Inflammatory macrophage (primary cell): ENCODE data around the gene VIM.

Experiments used
- DNase-seq, 2 donors: peaks; one replicate each; pipeline ENCODE4 v3.0.0-alpha.2; 2020 to 2022

Gene VIM

DNA sequence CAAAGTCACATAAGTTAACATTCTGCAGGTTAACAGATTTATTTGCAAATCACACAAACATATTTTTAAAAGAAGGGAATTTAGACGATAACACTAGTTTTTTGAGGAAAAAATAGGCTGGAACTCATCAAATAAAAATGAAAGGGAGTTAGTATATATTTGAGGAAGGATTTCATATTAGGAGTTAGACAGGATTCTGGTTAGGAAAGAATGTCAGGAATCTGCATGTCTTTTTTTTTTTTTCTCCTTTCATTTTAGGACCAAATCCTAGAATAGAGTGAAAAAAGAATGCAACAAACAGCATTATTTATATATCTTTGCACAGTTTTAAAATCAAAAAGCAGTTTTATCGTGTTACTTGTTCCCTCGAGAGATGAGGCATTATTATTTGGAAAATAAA lies 17.7 kb upstream of the VIM start:
- DNase-seq: no peak

DNA sequence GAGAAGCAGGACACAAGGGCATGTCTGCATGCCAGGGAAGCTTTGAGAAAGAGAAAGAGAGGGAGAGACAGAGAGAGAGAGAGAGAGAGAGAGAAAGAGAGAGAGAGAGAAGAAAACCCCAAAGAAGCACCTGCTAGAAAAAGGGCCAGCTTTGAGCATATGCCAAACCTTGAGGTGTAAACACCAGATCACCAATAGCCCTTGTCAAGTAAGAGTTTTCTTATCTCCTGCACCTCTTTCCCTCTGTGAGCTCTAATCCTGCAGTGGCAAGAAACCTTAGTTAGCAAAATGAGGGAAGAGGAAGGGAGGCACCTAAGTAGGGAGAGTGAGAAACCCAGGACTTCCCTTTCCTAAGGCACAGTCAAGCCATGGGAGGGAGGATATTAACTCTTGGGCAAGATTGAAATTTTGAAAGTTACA lies 15.2 kb upstream of the VIM start:
- peak; percentile 79 to 93 for DNase-seq

DNA sequence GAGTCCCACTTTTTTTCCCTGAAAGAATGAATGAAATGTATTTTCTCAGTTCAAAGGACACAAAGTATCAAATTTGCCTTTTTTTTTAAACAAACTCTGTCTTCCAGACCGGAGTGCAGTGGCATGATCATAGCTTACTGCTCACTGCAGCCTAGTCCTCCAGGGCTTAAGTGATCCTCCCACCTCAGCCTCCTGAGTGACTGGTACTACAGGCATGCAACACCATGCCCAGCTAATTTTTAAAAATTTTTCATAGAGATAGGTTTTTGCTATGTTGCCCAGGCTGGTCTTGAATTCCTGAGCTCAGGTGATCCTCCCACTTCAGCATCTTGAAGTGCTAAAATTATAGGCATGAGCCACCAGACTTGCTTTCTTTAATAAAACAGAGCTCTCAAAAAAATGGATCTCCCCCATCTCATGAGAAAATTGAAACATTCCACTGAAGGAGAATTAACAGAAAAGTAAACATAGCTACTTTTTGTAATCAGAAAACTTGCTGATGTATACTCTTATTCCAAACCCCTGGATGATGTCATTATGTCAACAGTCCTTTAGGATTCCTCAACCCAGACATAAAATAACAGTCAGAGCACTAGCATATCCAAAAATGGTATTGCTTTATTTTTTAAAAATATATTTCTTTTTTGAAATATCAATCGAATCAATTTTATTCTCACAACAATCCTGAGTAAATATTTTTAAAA lies 14.2 kb upstream of the VIM start:
- no peak for DNase-seq

DNA sequence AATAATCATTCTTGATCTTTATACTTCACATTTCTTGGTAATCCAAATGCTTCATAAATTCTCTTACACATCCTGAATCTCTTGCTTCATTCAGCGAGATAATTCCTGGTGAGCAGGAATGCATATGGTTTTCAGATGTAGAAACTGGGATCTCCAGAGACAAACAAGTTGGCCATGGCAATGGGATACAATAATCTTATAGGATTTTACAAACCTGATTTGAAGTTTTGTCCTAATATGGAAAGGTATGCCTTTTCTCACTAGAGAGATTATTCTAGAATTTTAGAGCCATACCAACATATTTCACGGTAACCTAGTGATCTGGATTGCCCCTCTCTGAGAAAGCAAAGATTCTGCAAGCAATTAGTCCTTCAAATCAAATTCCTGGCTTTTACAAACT lies 13.5 kb upstream of the VIM start:
- DNase-seq: no peak

DNA sequence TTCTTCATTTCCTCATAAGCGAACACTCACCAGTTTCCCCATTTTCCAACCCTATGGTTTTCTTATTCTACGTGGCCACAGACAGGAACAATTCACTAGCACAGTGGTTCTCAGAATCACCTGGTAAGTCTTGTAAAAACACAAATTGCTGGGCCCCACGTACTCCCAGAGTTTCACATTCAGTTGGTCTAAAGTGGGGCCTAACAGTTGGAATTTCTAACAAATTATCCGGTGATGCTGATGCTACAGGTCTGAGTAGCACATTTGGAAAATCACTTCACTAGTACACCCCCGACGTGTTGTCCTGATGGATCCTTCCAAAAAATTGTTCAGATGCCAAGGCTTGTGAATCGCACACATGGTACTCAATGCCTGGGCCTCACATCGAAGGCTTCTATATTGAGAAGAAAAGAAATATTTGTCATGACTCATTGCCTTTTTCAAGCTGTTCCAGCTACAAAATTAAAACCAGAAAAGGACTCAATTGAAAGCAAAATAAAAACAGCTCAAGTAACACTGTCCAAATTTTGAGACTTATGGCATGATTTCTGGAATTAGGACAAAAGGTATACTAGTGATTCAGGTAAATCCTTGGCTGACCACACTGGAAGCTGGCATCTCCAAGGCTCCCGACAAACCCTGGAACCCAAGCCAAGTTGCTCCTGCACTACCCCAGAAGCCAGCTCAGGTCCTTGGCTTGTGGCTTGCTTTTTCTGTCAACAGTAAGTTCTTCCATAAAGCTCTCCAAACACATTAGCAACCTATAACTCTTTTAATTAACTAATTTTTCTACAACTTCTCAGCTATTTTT lies 12.9 kb upstream of the VIM start:
- DNase-seq: peak; percentile 68 to 76

DNA sequence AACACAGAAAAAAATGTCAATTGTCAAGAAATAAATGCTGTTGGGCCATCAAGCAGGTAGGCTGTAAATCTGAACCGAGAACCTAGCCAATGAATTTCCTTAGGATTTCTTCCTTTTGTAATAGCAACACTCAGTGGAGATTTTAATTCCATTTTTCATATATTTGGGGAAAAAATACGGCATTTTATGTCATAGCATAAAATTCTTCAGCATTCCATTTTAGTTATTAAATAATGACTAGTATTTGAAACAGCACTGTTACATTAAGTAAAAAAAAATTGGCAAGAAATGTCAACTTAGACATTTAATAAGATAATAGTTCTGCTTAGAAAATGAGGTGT lies 12.3 kb upstream of the VIM start:
- DNase-seq: no peak

DNA sequence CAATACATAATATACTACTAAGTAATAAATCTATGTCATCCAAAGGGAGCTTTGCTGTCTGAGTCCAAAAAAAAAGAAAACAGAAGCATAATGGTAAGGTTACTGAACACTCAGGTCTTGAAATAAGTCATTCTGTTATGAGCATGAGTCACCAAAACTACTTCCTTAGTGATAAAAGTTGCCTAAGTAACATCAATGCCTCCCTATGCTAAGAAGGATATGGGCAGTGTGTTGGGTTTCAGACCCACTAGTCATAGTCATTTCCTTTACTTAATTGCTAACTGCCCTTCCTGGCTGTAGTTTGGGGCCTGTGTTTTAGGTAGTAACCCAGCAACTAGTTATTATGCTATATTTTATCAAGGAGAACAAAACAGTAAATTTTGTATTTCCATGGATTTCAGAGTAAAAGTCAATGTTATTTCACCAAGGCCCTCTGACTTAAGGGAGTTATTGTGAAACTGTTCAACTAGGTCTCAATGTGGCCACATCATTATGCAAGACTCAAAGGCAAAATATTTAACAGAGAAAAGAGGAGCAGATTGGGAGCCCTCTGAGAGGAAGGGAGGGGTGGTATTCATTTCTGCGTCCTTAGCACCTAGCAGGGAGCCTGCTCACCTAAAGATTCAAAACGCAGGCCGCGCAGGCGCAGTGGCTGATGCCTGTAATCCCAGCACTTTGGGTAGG lies 11.7 kb upstream of the VIM start:
- DNase-seq: peak; percentile 90 to 97

DNA sequence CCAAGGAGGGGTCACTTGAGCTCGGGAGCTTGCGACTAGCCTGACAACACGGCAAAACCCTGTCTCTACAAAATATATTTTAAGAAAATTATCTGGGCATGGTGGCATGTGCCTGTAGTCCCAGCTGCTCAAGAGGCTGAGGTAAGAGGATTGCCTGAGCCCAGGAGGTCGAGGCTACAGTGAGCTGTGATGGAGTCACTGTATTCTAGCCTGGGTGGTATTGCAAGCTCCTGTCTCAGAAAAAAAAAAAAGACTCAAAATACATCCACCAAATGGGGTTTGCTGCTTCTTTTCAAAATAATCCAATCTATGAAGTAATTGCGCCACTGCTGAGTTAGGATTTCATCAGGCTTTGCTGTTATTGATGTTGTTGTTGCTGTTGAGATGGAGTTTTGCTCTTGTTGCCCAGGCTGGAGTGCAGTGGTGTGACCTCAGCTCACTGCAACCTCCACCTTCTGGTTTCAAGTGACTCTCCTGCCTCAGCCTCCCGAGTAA lies 11.1 kb upstream of the VIM start:
- DNase-seq: peak; percentile 68 to 77

DNA sequence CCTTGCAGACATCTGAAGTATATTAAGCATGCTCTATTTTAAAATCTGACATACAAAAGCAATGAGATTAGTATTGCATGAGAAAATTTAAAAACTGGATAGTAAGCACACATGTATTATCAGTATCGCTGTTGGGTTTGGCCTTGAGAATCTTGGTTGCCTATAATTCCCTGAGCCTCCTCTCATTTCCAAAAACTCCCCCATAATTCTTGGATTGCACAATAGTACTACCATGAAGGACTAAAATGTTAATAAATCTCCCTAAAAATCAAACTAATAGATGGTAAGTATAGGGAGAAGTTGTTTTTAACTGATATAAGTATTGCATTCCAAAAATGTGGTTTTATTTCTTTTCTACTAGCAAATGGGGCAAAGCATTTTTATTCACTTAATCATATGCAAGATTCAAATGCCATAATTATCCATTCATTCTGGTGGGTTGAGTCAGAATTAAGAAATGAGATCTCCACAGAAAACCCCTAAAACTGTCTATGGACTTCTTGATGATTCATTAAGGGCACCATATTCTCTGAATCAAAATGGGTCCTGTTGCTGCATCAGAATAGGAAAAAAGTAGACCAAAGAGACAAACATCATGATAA lies 10.3 kb upstream of the VIM start:
- no peak for DNase-seq

DNA sequence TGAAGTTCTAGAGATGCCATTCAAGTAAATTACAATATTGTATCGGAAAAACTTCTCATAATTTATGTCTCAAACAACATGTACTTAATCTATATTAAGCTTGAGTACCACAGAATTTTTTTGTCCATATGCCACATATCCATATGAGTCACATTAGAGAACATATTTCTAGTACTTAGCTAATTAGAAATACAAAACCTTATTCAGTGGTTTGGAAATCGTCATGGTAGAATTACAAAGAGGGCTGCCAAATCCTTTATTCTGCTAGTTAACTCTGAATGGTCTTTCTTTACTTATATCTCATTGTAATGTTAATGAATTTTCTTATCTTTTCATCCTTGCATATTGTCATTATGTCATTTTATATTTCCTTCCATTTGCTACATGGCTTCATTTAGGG lies 9.0 kb upstream of the VIM start:
- DNase-seq: no peak

DNA sequence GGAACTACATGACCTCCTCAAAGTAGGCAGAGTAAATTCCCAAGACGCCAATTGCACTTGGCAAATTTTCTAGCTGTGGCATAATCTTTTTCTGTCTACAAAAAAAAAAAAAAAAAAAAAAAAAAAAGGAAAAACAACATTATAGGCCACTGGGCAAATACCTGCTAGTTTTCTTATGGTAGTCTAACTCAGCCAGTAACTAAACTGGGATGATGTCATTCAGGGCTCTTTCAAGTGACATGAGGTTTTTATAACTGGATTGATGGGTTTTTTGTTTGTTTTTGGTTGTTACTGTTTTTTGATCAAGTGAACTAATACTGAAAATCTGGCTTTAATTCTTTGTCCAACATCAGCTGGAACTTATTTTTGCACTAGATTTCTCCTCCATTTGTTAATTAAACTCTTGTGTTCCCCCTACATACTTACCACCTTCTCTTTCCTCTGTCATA lies 7.4 kb upstream of the VIM start:
- no peak for DNase-seq

DNA sequence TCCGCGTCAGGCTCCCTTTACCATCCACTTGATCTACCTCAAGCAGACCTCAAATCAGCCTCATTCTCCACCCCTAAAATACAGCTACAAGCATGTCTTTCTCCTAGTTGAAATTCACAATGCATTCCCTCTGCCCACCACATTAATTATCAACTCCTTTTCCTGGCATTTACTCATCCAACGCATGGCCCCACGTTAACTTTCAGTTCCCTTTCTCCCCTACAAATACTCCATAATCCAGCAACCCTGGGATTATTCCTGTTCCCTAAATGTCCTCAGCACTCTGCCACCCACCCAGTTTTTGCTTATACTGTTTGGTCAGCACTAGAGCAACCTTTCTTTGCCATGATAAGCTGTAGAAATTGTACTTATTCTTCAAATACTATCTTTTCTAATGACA lies 5.7 kb upstream of the VIM start:
- DNase-seq: peak; percentile 85 to 89

DNA sequence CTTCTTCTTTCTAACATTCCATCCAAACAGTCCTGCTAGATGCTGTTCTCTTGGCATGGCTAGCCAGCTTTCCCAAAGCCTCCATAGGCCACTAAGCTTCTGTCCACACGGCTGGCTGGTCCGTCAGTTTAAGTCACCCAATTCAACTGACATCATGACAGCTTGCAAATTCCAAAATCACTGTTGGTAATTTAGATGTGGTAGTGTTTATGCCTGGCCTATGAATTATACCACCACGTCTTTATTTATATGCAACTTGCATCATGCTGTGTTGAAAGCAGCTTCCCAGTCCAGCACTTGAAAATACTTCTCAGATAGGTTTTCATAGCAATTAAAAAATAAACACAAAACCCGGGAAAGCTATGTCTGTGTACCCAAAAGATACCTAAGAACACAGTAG lies 2.2 kb upstream of the VIM start:
- no peak for DNase-seq

DNA sequence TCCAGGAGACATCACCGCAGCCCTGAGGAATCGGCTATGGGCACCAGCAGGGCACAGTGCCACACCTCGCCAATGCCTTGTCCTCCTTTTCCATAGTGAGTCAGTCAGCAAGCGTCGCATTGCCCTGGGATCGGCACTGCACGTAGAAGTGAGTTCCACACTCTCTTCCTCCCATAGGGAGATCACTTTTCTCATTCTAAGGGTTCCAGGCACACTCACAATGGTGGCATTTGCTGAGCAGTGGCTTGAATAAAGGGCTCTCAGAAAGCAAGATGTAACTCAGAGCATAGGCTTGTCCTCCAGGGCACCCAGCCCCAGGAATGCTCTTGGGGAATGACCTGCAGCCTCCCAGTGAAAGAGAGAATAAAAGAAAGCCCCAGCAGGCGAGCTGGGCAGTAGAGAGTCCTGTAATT lies 1.1 kb upstream of the VIM start:
- no peak for DNase-seq

DNA sequence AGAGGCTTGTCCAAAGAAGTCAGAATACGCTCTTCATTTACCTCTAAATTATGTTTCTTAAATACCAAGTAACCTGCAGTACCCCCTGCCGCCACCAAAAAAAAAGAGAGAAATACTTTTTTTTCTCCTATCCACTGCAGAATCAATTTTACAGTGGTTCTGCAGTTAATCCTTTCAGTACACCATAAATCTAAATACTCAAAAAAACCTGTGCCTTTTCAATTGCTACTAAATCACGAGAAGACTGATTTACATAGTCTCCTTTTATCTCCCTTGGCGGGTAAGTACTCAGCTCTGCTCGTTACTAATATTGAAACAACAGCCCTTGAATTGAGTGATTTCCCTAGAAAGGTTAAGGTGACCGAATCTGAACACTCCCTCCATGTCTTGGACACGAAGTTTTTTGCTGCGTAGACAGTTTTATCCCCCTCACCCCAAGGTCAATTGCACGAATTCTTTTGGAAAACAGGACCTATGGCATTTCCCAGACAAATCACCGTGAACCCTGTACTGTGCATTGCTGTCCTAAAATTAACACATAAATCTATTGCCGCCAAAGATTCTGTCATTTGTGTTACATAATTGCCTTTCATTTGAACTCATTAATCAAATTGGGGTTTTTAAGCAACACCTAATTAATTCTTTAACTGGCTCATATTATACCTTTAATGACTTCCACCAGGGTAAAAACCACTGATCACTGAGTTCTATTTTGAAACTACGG lies 512 bp upstream of the VIM start:
- peak; percentile 39 to 63 for DNase-seq

DNA sequence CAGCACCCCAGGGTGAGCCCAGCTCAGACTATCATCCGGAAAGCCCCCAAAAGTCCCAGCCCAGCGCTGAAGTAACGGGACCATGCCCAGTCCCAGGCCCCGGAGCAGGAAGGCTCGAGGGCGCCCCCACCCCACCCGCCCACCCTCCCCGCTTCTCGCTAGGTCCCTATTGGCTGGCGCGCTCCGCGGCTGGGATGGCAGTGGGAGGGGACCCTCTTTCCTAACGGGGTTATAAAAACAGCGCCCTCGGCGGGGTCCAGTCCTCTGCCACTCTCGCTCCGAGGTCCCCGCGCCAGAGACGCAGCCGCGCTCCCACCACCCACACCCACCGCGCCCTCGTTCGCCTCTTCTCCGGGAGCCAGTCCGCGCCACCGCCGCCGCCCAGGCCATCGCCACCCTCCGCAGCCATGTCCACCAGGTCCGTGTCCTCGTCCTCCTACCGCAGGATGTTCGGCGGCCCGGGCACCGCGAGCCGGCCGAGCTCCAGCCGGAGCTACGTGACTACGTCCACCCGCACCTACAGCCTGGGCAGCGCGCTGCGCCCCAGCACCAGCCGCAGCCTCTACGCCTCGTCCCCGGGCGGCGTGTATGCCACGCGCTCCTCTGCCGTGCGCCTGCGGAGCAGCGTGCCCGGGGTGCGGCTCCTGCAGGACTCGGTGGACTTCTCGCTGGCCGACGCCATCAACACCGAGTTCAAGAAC lies 1.1 kb downstream of the VIM start:
- peak; percentile 94 to 97 for DNase-seq

DNA sequence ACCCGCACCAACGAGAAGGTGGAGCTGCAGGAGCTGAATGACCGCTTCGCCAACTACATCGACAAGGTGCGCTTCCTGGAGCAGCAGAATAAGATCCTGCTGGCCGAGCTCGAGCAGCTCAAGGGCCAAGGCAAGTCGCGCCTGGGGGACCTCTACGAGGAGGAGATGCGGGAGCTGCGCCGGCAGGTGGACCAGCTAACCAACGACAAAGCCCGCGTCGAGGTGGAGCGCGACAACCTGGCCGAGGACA lies 1.6 kb downstream of the VIM start:
- no peak for DNase-seq

DNA sequence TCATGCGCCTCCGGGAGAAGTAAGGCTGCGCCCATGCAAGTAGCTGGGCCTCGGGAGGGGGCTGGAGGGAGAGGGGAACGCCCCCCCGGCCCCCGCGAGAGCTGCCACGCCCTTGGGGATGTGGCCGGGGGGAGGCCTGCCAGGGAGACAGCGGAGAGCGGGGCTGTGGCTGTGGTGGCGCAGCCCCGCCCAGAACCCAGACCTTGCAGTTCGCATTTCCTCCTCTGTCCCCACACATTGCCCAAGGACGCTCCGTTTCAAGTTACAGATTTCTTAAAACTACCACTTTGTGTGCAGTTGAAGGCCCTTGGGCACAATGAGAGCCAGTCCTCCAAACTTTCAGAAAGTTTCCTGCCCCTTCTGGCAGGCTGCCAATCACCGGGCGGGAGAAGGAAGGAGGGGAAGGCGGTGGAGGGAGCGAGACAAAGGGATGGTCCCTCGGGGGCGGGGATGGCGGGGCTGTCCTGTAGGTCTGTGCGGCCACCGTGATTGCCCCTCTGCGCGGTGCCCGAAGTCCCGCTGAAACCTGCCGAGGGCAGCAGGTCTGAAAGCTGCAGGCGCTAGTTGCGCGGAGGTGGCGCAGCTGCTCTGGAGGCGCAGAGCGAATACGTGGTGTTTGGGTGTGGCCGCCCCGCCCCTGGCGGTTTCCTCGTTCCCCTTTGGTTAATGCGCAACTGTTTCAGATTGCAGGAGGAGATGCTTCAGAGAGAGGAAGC lies 2.1 kb downstream of the VIM start:
- peak; percentile 97 to 98 for DNase-seq

DNA sequence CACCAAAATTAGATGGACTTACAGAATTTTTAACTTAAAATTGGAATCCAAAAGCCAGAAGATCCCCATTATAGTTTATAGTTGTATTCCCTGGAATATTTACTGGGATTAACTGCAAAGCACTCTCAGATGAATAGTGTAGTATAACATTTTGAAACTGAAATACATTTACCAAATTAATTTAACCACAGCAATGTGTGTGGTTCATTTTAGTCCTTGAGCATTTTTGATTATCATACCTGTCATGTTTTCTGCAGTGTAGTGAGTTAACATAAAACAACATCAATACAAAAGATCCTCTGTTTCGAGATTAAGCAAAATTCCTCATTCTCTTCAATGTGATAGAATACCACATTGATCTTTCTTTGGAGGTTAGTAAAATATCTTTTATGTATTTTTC lies 3.7 kb downstream of the VIM start:
- no peak for DNase-seq

DNA sequence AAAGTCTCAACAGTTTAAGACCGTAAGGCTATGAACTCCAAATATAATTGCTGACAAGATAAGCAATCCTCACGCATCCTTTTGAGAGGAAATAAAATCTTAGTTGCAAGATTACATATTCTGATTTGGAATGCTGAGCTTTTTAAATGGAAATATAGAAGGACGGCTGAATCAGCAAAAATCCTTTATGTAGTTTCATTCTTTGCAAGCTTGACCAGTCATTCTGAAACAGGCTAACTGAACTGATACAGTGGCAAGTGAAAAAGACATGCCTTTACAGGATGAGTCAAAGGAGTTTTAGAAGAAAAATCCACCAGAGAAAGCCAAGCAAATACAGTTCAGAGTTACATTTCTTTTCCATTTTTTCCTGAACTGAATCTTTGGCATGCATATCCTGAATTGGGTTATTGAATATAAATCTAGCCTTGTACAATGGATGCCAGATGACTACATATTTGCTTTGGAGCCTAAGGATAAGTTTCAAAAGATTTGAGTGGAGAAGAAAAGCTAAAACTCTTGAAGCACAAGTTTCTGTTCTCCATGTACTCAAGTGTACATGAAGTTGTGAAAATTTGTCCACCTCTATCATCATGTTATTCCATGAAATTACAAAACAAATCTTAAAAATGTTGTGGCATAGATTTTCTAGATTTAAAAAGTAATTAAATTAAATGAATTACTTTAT lies 4.4 kb downstream of the VIM start:
- peak in 1 of 2 donors; percentile 40 for DNase-seq
